Endothelial cell of umbilical vein (primary cell): ENCODE data around the gene DUOXA2. TPM values are rescaled to one million over a fixed set of nuclear protein-coding genes. Genes with fewer than 3 reads are reported as not detected.

Experiments
- BruUV-seq: library from RNA; stranded (reverse); fragments of 400-500 nt; replicated peaks from 2 replicates; lab custom pipeline; 2021; lab: Mats Ljungman, UMichigan
- CTCF ChIA-PET: fragments of 300-600, 350-600 bp; sonication (Branson Sonifier 250); formaldehyde crosslinking; loops from one replicate; lab custom pipeline; 2021; ENCODE audit warnings: antibody characterized with exemption, inconsistent platforms; lab: Charles Lee
- POLR2A ChIA-PET: fragments of 300-600, 350-600 bp; sonication (Branson Sonifier 250); formaldehyde crosslinking; loops from one replicate; lab custom pipeline; 2021; ENCODE audit warnings: antibody characterized with exemption, inconsistent platforms; lab: Charles Lee
- DNase-seq: peaks from one replicate; pipeline ENCODE4 v3.0.0-alpha.2; 2011; ENCODE audit warnings: low read depth, low spot score
- FAIRE-seq: peaks from 2 replicates; lab custom pipeline; 2011; peaks lifted over from hg19 to GRCh38; lab: Jason Lieb, UNC
- H2AFZ ChIP-seq: 2 replicates; pipeline ENCODE4 v1.6.0; 2012; ENCODE audit warnings: low read depth, low read length, control low read depth, inconsistent platforms
- H3K27ac ChIP-seq: 2 replicates; pipeline ENCODE4 v1.5.1; 2011; ENCODE audit warnings: low read depth, mild to moderate bottlenecking, control low read depth, low read length, moderate library complexity; ENCODE audit not compliant: insufficient read depth
- H3K27me3 ChIP-seq, 2 experiments: 2 replicates each; pipeline versions ENCODE4 v1.6.0 to v1.6.1; 2011; ENCODE audit warnings: low read length in 2 of 2, mixed read lengths in 1 of 2; ENCODE audit not compliant: control insufficient read depth in 2 of 2, insufficient read depth in 2 of 2
- H3K36me3 ChIP-seq, 2 experiments: 2 replicates in 1 of 2; 3 replicates in 1 of 2; pipeline ENCODE4 v1.5.1; 2011; ENCODE audit warnings: low read length in 2 of 2, mild to moderate bottlenecking in 1 of 2, moderate library complexity in 1 of 2; ENCODE audit not compliant: control insufficient read depth in 2 of 2, insufficient read depth in 2 of 2; ENCODE audit errors: extremely low read depth in 1 of 2
- H3K4me1 ChIP-seq: 3 replicates; pipeline ENCODE4 v1.5.1; 2011; ENCODE audit warnings: mild to moderate bottlenecking, low read length; ENCODE audit not compliant: control insufficient read depth, insufficient read depth; ENCODE audit errors: extremely low read depth
- H3K4me2 ChIP-seq: 2 replicates; pipeline ENCODE4 v1.6.1; 2011; ENCODE audit warnings: low read length, control low read depth, mixed read lengths; ENCODE audit not compliant: insufficient read depth
- H3K4me3 ChIP-seq, 3 experiments: fragments of 200-600 bp in 1 of 3; sonication (generic), shearing (Covaris generic) in 1 of 3; replicated peaks in 1 of 3; 2 replicates each; pipeline ENCODE4 v1.5.1; 2011 to 2016; ENCODE audit warnings: control low read depth in 3 of 3, low read length in 3 of 3, mild to moderate bottlenecking in 2 of 3, inconsistent platforms in 1 of 3, low read depth in 1 of 3, moderate library complexity in 1 of 3; ENCODE audit not compliant: insufficient read depth in 1 of 3
- H3K79me2 ChIP-seq: 2 replicates; pipeline ENCODE4 v1.6.0; 2012; ENCODE audit warnings: low read length, inconsistent platforms; ENCODE audit not compliant: control insufficient read depth, insufficient read depth
- H3K9ac ChIP-seq: replicated peaks from 2 replicates; pipeline ENCODE3; 2011; ENCODE audit warnings: low read length, control low read depth; ENCODE audit not compliant: insufficient read depth; ENCODE audit errors: extremely low read depth
- H3K9me1 ChIP-seq: replicated peaks from 3 replicates; pipeline ENCODE4 v1.6.0; 2011; ENCODE audit warnings: mild to moderate bottlenecking, low read length; ENCODE audit not compliant: control insufficient read depth, insufficient read depth; ENCODE audit errors: extremely low read depth
- H3K9me3 ChIP-seq: replicated peaks from 2 replicates; pipeline ENCODE4 v1.5.1; 2012; ENCODE audit warnings: low read length, inconsistent platforms; ENCODE audit not compliant: control insufficient read depth, insufficient read depth
- H4K20me1 ChIP-seq: replicated peaks from 2 replicates; pipeline ENCODE3; 2011; ENCODE audit warnings: mild to moderate bottlenecking, low read length; ENCODE audit not compliant: control insufficient read depth, insufficient read depth; ENCODE audit errors: extremely low read depth
- CTCF ChIP-seq, 2 donors: IDR thresholded peaks; 1 replicate in 1 of 2; 2 replicates in 1 of 2; pipeline ENCODE4 v1.5.1; 2011; ENCODE audit warnings: low read length in 2 of 2, mild to moderate bottlenecking in 2 of 2, moderate library complexity in 2 of 2, control low read depth in 1 of 2, inconsistent platforms in 1 of 2, low read depth in 1 of 2; ENCODE audit not compliant: insufficient read depth in 1 of 2; ENCODE audit errors: extremely low read depth in 1 of 2
- EZH2 ChIP-seq: IDR thresholded peaks from 2 replicates; pipeline ENCODE4 v1.6.1; 2012; ENCODE audit warnings: borderline replicate concordance, low read depth, mild to moderate bottlenecking, moderate library complexity, low read length, inconsistent platforms; ENCODE audit not compliant: severe bottlenecking
- FOS ChIP-seq: IDR thresholded peaks from 2 replicates; pipeline ENCODE4 v1.6.1; 2011; ENCODE audit warnings: mild to moderate bottlenecking, low read length, moderate library complexity, borderline replicate concordance; ENCODE audit not compliant: insufficient read depth
- GATA2 ChIP-seq: IDR thresholded peaks from 2 replicates; pipeline ENCODE4 v1.7.0; 2011; ENCODE audit warnings: low read depth, mild to moderate bottlenecking, moderate library complexity, mixed read lengths, low read length; ENCODE audit not compliant: insufficient read length, insufficient read depth
- JUN ChIP-seq: IDR thresholded peaks from 2 replicates; pipeline ENCODE4 v1.6.1; 2011; ENCODE audit warnings: borderline replicate concordance, low read depth; ENCODE audit not compliant: insufficient read length, insufficient read depth
- MAX ChIP-seq: IDR thresholded peaks from 2 replicates; pipeline ENCODE4 v1.6.1; 2011; ENCODE audit not compliant: insufficient read depth, insufficient read length
- MYC ChIP-seq: IDR thresholded peaks from one replicate; pipeline ENCODE4 v1.6.1; 2011; ENCODE audit warnings: mild to moderate bottlenecking, low read depth, low read length
- POLR2A ChIP-seq: IDR thresholded peaks from 2 replicates; pipeline ENCODE4 v1.6.1; 2012; ENCODE audit warnings: low read depth, mild to moderate bottlenecking, control low read depth, low read length
- POLR2AphosphoS5 ChIP-seq: IDR thresholded peaks from 2 replicates; pipeline ENCODE4 v1.6.1; 2012; ENCODE audit warnings: low read depth, mild to moderate bottlenecking, control low read depth, low read length, moderate library complexity; ENCODE audit not compliant: insufficient read depth
- dilution Hi-C: fragments of 300-500 bp; cut with MboI; formaldehyde crosslinking; loops from one replicate; pipeline ENCODE4 v1.15.0; 2019; ENCODE audit warnings: low sequenced_read_pairs; ENCODE audit not compliant: extremely low pct_ligation_motif_present
- intact Hi-C: fragments of 100-400 bp; cut with micrococcal nuclease; formaldehyde crosslinking; loops from one replicate; pipeline ENCODE4 v1.10.0; 2022
- polyA plus RNA-seq, 4 experiments: library from polyadenylated mRNA; depleted of rRNA in 3 of 4; stranded (reverse) in 3 of 4; unstranded in 1 of 4; fragments of >200 nt; gene quantifications; 2 replicates each; pipeline versions ENCODE4 v1.2.1 to v1.2.3, GENCODE V29; 2011 to 2012; ENCODE audit warnings: missing spikeins in 1 of 4
- total RNA-seq: library from RNA; stranded (reverse); gene quantifications from 2 replicates; pipeline ENCODE4 v1.2.3, GENCODE V29; 2021

The DUOXA2 gene
- total and polyA plus RNA-seq, 2 donors (not counting 3 experiments of a cell fraction or from before 2014, with no cell fraction given) = not detected

GRCh38 chr15:45131510-45131909 is 17.4 kb downstream of the DUOXA2 start:
- no peak for FAIRE-seq
- TF ChIP-seq CTCF (IDR thresholded peaks at IDR 0.05; ENCODE audit: extremely low read depth in 1 of 2, insufficient read depth in 1 of 2, low read depth in 1 of 2, low read length in 2 of 2) (no peak), GATA2 (no peak), JUN (no peak), MAX (no peak), POLR2A (no peak), MYC (no peak), EZH2 (no peak), FOS (no peak), POLR2AphosphoS5 (no peak)

More at GRCh38 chr15:45131510-45131909, 17.4 kb downstream of the DUOXA2 start:
- Histone ChIP-seq H3K4me3 (no peak overlapping the region), H3K9me1 (no peaks in the 10 kb centered on the region), H3K79me2 (no peaks in the 10 kb centered on the region), H3K27ac (no peak overlapping the region), H3K9me3 (no peaks in the 10 kb centered on the region), H4K20me1 (no peaks in the 10 kb centered on the region), H3K27me3 (peaks cover 74 to 88% of the 10 kb centered on the region in 2 experiments), H3K36me3 (no peaks in the 10 kb centered on the region), H3K4me1 (no peaks in the 10 kb centered on the region), H2AFZ (no peak overlapping the region), H3K9ac (no peak overlapping the region), H3K4me2 (no peak overlapping the region)
- no TSS peak for BruUV-seq
- intact Hi-C loops = no loop called here
- dilution Hi-C loops = no loop called here
- no peak for DNase-seq
- ChIA-PET CTCF (interaction anchor here (1.0 to 2.7 kb wide), 3 partner anchors 8 to 13 kb away, joined by 3 to 17 read pairs (median 3); no protein-coding TSS in a partner anchor), POLR2A (no interaction called here)
